ENCODE results near the gene NDEL1.

- no peak for TF ChIP-seq CTCF (IDR thresholded peaks at IDR 0.05; ENCODE audit: low read length)
- TF ChIP-seq EZH2 (IDR thresholded peaks at IDR 0.05; ENCODE audit: borderline replicate concordance, low read length), result no peak
These were observed 8.8 kb downstream of the NDEL1 start for GRCh38 chr17:8444494-8444893.
